ENCODE measurements around the gene TBX2.
"Not testable (repeated sequence)": the region's sequence is repeated elsewhere in the genome, so short reads cannot be mapped to it uniquely, and the experiment has no call there.

The TBX2 gene

DNA sequence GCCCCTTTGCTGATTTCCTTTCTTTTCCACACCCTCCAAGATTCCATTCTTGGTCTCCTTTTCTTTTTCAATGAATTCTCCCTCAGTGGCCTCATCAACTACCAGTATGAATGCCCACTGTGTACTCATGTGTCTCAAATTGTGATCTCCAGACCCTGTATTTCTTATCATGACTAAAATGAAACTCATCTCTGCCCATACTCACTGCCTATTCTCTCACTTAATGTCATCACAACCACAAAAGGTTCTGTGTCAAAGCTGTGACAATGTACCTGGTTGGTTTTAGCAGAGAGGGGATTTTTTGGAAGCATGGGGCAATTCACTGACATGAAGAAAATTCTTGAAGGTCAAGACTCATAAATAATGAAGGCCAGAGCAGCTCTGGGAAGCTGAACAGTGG is 41.1 kb downstream of the TBX2 start:
- DNase-seq = no peak

DNA sequence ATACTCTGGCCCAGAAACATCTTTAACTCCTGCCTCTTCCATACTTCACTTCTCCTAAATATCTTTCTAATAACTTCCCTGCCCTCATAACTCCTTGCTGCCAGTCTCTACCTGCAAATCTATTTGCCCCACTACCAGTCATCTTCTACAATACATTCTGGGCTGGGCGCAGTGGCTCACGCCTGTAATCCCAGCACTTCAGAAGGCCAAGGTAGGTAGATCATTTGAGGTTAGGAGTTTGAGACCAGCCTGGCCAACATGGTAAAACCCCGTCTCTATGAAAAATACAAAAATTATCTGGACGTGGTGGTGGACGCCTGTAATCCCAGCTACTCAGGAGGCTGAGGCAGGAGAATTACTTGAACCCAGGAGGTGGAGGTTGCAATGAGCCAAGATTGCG is 41.9 kb downstream of the TBX2 start:
- DNase-seq = not testable (repeated sequence)

DNA sequence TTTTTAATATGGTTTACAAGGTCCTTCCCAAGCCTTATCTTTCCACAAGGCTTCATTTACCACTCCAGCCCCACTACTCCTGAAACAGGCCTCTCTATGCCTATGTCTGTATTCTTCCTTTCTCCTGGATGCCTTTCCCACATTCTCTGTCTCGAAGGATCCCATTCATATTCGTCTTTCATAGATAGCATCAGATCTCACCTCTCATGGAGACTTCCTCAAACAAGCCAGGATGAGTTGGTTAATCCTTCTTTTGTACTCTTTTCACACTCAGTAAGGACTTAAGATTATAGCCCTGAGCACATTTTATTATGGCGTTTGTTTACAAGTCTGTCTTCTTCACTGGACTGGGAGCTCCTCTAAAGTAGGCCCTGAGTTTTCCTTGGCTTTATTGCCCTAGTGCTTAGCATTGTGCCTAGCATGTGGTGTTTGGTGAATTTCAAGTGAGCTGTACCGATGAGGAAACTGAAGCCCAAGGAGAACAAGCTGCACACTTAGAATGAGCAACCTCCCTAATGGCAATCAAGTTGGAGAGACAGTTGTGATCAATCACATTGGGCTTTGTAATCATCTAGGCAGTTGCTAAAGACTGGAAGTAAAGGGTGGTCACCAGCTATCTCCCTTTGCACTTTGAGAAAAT is 42.6 kb downstream of the TBX2 start:
- DNase-seq = no peak

DNA sequence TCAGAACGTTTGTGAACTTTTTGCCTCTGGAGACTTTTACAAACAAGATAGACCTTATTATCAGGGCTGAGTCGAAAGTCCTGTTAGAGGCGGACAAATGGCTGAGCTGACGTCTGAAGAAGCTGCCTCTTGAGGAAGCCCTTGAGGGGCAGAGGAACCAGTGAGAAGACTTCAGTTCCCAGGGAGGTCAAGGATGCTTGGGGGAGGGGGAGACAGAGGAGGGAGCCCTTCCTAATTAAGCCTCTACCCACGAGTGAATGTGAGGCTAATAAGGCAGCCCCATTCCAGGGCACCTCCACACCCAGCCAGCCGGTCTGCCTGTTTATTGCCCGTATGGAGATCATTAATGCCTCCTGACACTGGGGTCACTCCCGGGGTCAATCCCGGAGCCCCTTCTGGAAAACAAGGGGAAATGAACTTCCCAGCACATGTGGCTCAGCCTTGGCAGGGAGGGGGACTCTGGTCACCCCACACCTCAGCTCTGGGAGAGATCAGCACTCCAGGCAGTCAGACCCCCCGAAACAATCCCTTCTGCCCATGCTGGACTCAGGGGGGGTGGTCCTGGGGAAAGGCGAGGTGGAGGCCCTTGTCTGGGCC is 43.3 kb downstream of the TBX2 start:
- no peak for DNase-seq

DNA sequence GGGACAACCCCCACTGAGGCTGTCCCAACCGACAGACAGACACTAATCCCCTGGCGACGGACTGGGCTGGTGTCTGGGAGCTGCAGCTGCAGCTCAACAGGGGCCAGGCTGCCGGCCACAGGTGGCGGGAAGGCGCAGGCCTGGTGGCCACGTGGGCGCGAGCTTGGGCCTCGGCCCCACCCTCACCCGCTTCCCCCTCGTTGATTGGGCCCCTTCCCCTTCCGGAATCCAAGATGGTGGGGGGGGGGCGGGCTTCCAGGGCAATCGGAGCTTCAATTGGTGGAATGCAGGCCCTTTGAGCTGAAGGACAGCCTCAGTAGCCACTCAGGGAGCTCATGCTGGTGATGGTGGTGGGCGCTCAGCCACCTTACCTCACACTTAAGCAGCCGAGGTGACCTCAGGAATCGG is 43.8 kb downstream of the TBX2 start:
- DNase-seq = no peak

DNA sequence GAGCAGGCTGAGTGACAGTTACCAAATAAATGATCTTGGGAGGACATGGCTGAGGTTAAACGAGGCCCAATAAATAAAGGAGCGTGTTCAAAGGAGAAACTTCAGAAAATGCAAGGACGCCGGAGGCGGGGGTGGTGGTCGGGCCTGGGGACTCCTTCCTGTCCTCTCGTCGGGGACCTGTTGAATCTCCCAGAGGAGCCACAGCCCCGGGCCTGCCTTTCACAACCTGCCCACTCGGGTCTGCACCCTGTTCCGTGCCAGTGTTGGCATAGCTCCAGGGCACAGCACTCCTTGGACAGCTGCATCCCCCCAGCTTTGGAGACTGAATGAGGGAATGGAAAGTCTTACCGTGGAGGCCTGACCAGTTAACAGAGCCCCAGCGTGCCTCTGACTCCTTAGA is 44.4 kb downstream of the TBX2 start:
- DNase-seq = no peak

DNA sequence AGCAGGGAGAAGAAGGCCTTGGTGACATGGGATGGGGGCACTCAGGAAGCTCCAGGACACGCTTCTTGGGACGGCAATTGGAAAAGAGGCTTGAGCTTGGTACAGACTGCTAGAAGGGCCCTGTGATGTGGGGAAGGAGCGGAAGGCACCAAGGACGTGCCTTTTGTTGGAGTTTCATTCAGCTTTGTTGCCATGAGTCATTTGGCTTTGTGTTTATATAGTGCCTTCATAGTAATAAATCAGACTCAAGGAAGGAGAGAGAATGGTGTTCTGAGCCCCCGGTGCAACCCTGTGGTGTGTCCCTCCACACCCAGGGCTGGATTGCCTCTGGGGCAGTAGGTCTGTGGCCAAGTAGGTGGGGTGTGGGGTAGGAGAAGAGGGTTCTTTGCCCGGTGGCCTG is 45.2 kb downstream of the TBX2 start:
- no peak for DNase-seq

DNA sequence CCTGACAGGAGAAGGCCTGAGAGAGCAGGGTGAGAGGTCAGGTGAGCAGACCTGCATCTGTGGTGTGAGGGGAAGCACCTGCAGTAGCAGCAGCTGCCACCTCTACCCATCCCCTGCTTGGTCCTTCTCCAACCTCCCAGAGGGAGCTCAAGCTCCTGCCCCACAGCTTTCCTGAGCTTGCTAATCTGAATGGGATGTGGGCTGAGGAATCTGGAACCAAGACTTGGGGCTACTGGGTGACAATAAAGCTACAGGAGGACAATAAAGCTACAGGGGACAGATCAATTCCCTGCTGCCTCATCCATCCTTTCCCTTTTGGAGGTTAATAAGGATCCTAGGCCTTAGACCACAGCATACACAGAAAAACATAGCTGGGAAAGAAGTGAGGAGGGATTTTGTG is 47.7 kb downstream of the TBX2 start:
- no peak for DNase-seq

DNA sequence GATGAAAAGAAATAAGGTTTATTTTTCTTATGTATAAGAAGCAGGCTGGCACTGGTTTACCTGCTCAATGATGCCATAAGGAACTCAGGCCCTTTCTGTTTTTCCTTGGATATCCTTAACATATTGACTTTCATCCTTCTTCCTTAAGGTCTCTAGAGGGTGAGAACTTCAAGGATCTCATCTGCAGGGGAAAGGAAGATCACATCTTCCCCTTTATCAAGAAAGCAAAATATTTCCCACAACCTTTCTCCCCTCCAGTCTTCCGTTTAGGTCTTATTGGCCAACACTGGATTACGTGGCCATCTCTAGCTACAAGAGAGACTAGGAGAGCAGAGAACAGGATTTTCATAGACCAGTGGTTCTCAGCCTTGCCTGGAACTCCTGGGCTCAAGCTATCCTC is 48.4 kb downstream of the TBX2 start:
- no peak for DNase-seq

DNA sequence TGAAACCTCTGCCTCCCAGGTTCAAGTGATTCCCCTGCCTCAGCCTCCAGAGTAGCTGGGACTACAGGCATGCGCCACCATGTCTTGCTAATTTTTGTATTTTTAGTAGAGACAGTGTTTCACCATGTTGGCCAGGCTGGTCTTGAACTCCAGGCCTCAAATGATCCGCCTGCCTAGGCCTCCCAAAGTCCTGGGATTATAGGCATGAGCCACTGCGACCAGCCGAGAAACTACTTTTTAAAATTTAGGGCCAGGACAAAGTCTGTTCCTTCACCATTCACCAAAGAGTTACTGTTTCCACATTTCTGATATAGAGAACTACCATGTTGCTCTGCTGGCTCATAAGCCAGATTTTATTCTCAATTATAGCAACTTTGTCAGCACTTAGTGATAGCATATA is 49.5 kb downstream of the TBX2 start:
- not testable (repeated sequence) for DNase-seq

DNA sequence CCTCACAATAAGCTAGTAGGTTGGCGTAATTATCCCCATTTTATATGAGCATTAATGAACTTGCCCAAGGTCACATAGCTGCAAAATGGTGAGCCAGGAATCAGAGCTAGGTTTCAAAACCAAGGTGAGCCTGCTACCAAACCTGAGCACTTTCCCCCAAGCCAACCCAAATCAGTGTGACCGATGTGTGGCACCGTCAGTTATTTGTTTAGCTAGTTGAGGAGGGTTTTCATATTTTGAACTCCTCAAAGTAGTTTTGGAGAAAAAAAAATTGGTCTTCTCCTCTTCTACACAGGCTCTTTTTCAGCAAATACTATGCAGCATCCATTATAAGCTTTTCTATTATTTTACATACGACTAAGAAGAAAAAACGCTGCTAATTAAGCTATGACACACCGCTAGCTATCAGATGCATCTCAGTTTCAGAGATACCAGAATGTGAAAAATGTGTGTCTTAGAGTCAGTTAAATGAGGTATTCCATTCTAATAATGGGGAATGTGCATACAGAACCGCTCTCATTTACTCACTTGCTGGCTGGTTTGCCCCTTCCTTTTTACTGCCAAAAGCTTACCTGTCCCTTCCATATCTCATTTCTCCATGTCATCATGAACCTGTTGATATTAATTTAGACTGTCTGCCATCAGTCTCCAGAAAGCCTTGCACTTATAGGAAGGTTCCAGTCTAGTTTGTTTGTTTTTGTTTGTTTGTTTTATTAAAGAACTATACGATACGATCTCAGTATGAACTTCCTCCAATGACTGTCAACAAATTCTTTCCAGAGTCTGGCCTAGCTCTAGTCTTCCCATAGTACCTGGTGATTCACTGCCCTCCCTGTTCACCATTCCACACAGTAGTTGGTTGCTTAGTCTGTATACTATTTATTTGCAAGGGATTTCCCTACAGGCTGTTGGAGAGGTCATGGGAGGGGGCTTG is 50.3 kb downstream of the TBX2 start:
- DNase-seq = no peak

DNA sequence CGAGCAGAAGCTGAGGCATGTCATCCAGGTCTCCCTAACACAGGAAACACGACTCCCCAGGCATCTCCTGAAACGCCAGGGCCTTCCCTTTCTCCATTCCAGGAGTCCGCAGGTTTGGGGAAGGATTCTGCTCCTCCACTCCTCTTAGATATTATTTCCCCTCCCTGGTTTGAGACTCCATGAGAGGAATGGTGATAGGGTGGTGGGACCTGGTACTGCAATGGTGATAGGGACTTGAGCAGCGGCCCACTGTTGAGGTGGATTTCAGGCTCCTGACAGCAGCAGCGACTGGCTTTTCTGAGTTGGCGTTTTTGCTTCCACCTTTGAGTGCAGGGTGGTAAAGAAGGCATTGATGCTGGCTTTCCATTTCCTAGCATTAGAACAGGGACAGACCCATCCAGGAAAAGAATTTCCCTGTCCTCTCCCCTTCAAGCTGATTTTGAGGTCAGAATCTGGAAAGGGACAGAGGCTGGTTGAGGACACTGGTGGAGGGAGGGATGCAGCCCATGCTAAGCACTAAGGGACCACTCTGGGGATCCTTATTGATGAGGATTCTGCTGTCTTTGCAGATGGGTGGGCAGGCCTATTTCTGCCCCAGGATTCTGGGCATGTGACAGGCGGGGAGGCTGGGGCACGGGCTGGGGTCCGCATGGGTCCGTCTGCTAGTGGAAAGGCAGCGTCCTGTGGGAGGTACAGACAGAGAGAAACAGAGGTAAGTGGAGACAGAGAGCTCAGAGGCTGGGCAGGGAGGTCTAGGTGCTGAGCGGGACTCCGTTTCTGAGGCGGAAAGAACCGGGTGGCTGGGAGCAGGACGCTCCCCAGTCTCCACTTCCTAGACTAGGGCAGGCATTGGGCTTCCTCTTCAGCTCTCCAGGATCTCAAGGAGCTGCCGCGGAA is 51.2 kb downstream of the TBX2 start:
- no peak for DNase-seq

DNA sequence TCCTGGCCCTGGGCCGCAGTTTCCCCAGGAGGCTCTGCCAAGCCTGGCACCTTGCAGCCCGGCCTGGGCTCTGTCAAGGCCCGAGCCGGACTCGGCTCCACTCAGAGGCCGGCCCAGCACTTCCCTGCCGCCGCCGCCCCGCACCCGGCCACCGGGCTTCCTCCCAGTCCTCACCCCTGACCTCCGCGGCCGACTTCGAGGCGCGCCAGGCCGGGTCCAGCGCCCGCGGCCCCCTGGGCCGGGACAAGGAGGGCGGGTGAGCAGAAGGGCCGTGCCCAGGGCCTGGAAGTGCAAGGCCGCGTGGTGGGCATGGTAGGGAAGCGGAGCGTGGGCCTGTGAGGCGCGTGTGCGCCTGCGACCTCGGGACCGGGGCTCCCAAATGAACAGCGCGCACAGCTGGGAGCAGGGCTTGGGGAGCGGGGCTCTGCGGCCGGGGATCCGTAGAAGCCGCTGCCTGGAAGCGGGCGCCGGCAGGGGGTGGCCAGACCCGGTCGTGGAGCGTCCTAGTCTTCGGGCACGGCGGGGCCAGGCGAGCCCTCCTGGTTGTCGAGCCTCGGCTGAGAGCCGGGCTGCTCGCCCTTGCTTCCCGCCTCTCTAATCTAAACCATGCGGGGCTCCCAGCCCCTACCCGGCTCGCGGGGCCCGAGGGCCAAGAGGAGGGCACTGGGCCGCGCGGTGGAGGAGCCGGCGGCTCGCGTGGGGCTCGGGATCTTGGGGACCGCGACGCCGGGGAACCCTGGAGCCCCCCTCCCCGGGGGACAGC is 52.1 kb downstream of the TBX2 start:
- no peak for DNase-seq

DNA sequence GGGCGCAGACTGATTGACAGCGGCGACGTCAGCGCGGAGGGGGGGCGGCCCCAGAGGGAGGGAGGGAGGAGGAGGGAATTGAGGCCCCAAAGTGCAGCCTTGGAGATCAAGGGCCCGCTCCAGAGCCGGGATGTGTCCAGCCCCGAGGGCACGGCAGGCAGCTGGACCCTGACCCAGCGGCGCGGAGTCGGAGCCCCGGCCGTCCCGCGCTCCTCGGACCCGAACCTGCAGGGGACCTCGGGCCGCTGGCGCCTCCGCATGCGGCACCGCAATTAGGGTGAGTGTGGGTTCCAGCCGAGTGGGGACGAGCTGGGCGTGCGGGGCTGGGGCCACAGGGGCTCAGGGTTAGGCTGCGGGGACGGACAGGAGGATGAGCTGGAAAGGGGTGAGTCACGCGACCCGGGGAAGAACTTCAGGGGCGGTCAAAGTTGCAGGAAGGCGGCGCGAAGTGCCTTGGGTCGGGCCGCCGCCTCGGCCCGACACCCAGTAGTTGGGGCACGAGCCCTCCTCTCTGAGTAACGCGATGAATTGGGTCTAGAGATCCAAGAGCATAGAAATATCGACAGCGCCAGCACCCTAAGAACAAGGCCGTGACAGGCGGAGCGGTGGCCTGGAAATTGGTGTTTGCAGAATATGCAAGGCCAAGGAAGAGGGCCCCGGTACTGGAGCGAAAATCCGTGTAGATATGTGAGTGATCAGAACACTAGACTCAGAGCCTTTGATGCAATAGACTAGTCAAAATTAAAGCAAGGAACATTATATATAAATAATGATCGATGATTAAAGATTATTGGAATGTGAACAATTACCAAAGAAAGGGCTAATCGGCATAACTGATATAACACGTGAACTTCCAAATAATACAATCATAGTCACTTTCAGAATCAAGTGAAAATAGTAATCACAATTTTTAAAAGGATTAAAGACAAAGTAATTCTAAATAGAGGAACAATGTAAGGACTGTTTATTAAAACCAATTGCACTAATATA is 53.0 kb downstream of the TBX2 start, which contains the start of gene TBX4:
TBX4 (plus strand) TSS at position 122 of the 990 bp plus-strand sequence. CDS start 4,069 bp downstream, outside the sequence.
- no peak for DNase-seq

DNA sequence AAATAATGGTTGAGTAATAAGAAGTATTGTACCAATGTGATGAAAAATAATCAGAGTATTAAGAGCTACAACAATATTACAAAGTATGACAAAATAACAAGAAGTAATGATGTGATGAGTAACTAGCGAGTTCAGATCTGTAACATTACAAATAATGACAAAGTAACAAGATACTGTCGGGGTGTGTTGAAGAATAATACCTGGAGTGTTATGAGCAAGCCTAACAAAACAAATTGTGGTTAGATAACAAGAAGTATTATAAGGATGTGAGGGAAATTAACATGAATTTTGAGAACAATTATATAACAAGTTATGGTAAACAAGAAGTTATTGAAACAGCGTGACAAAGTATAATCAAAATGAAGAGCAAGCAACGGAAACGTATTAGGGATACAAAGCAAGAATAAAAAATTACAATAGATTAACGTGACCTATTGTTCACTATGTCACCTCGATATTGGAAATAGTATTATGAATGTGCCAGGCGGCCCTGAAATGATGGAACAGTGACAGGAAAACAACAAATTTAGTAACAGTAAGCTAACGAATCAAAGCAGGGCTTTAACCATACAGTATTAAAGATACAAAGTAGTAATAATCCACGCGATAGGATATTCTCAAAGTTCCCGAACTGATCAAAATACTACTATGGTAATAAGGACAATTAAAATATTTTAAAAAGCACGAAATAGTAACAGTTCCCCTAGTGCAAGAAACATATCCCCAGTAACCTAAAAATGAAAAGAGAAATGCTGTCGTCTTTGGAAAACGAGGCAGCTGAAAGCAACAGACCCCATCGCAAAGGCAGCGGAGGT is 54.1 kb downstream of the TBX2 start:
- no peak for DNase-seq

DNA sequence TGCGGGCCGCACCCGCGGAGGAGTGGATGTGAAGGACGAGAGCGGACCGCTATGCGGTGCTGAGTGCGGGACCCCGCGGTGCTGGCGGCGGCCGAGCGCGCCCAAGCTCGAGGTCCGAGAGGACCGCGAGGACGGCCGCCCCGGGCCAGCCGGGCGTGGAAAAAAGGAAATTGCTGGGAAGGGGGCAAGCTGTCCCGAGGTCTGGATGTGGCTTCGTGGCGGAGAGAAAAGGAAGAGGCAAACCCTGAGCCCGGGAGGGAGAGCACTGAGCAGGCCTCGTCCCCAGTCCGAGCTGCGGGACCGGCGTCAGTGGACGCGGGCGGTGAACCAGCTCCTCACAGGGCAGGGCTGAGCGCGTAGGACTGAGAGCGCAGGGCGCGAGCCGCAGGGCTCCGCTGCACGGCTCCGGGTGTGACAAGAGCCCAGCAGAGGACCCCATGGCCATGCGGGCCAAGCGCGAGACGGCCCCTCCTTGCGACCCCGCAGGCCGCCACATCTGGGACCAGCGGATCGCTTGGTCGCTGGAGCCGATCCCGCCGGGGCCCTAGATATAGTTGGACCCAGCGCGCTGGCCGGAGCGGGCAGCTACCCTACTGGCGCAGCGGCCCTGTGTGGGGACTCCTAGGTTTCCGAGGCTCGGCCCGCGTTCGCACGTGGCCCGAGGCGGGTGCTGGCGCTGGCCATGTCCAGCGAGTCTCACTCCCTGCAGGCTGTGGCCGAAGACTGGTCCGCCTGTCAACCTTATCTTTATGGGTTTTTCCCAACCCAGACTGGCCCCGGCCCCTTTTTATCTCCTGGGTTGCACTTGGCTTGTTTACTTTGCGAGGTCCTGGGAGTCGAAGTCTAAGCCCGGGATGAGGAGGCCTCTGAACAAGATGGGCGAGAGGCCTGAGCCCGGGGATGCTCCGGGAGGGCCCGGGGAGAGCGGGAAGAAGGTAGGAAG is 55.0 kb downstream of the TBX2 start:
- DNase-seq = no peak

DNA sequence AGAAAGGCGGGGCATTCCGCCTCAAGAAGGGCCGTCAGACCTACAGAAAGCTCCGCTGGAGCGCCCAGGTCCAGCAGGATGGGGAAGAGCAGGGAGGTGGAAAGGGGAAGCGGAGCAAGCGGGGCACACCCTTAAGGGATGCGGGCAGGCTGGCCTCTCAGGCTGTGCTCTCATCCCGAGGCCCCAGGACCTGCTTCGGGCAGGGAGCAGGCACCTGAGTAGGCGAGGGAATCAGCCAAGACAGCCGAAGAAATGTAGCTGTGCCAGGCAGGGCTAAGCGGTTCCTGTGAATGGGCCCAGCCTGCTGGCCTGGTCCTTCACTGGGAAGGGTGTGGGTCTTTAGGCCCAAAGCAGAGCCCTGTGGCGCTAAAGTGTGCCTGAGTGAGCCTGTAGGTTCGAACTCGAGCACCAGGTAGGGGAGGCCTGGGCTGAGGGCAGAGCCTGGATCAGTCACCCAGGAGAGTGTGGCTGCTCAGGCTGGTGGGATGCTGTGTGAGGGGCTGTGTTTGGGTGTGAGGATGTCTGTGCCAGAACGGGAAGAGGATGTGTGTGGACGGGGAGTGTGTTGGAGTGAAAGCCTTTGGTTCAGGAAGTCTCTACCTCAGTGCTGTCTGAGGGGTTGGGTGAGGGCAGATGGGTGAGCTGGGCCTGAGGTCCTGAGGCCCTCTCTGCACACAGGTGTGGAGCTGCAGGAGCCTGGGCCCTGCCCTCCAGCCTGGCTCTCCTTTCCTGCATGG is 55.8 kb downstream of the TBX2 start:
- no peak for DNase-seq

All from activated CD8-positive, alpha-beta memory T cell treated with anti-CD3 and anti-CD28 coated beads, Interleukin-2, amount 50 U/mL, for 4 hours (primary cell).